ENCODE measurements around the gene PRC1.

Gene PRC1

DNA sequence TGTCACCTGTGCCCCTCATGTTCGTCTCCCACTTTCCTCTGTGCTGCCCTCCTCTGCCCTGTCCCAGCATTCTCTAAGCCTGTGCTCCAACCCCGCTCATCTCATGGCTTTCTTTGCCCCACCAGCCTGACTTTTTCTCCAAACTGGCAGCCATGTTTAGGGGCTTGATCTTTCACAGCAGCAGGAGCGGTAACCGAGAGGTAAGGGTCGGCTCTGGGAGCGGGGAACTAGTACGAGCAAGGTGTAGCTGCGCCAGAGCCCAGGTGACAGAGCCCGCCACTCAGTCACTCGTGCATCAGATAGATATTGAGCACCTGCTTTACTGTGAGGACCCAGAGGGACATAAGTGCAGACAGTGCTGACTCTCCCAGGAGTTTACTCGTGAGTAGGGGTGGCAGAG, 77.9 kb downstream of the PRC1 start:
- H2AFZ ChIP-seq (ENCODE audit: low read depth, low read length), result no peak overlapping the region
- H3K4me3 ChIP-seq (ENCODE audit: low read length), result no peak overlapping the region
- H3K4me1 ChIP-seq (ENCODE audit: insufficient read depth, low read length), result no peaks in the 10 kb centered on the region
- peaks cover 76% of the 10 kb centered on the region for H3K36me3 ChIP-seq (ENCODE audit: insufficient read depth, low read length)
- H3K27me3 ChIP-seq (ENCODE audit: insufficient read depth, low read length), result no peaks in the 10 kb centered on the region
- no peaks in the 10 kb centered on the region for H3K9me3 ChIP-seq (ENCODE audit: low read length)
